Liver (tissue), 3 donors: ENCODE measurements around the gene CD109.

Source experiments
- CTCF ChIP-seq: fragments of 150-350 bp; IDR thresholded peaks from 2 replicates; pipeline ENCODE4 v1.5.1; 2017; ENCODE audit warnings: improper control_type of control experiment, low read depth, low read length; ENCODE audit not compliant: missing input control
- FOXA1 ChIP-seq: IDR thresholded peaks from 2 replicates; pipeline ENCODE4 v1.6.1; 2016; ENCODE audit warnings: antibody characterized with exemption
- FOXA2 ChIP-seq: IDR thresholded peaks from 2 replicates; pipeline ENCODE4 v1.6.1; 2016; ENCODE audit warnings: antibody characterized with exemption
- GABPA ChIP-seq, 2 donors: IDR thresholded peaks in 1 of 2; conservative IDR thresholded peaks in 1 of 2; 2 replicates each; pipeline ENCODE4 v1.6.1; 2016; ENCODE audit warnings: antibody characterized with exemption in 2 of 2, mild to moderate bottlenecking in 1 of 2, moderate library complexity in 1 of 2
- JUND ChIP-seq, 2 donors: IDR thresholded peaks; 2 replicates each; pipeline ENCODE4 v1.6.1; 2016; ENCODE audit warnings: antibody characterized with exemption in 2 of 2
- MAX ChIP-seq: IDR thresholded peaks from 2 replicates; pipeline ENCODE4 v1.6.1; 2016; ENCODE audit warnings: antibody characterized with exemption
- NR2F2 ChIP-seq: IDR thresholded peaks from 2 replicates; pipeline ENCODE4 v1.6.1; 2016; ENCODE audit warnings: antibody characterized with exemption
- RAD21 ChIP-seq, 2 donors: IDR thresholded peaks; 2 replicates each; pipeline ENCODE4 v1.6.1; 2016; ENCODE audit warnings: antibody characterized with exemption in 2 of 2, mild to moderate bottlenecking in 2 of 2
- RXRA ChIP-seq, 2 donors: IDR thresholded peaks; 2 replicates each; pipeline ENCODE4 v1.6.1; 2017 to 2018; ENCODE audit warnings: antibody characterized with exemption in 2 of 2, mild to moderate bottlenecking in 1 of 2
- TAF1 ChIP-seq: conservative IDR thresholded peaks from 2 replicates; pipeline ENCODE4 v1.6.1; 2016; ENCODE audit warnings: antibody characterized with exemption, mild to moderate bottlenecking
- ZBTB33 ChIP-seq: IDR thresholded peaks from 2 replicates; pipeline ENCODE4 v1.6.1; 2016; ENCODE audit warnings: antibody characterized with exemption
- donor health status: healthy.
- donor health status: healthy.

GRCh38 chr6:73811706-73812105 lies 115.7 kb downstream of the CD109 start:
- TF ChIP-seq CTCF: no peak
- TF ChIP-seq RAD21 (IDR thresholded peaks at IDR 0.05): no peak
- TF ChIP-seq GABPA (IDR thresholded peaks at IDR 0.05 in 1 of 2, conservative IDR thresholded peaks at IDR 0.05 in 1 of 2): no peak
- TF ChIP-seq MAX: no peak
- TF ChIP-seq RXRA (IDR thresholded peaks at IDR 0.05): no peak
- TF ChIP-seq TAF1: no peak
- TF ChIP-seq FOXA1: no peak
- TF ChIP-seq ZBTB33: no peak
- no peak for TF ChIP-seq JUND (IDR thresholded peaks at IDR 0.05)
- TF ChIP-seq NR2F2: no peak
- TF ChIP-seq FOXA2: no peak
